DOHH2 (cell line): ENCODE measurements around the gene MTHFD1.

Experiments used
- H3F3A ChIP-seq: fragments of 200-600 bp; sonication (generic), shearing (Covaris generic); 2 replicates; pipeline ENCODE4 v1.6.0; 2016; ENCODE audit warnings: antibody characterized with exemption, mild to moderate bottlenecking; ENCODE audit not compliant: control insufficient read depth, insufficient read depth
- H3K27ac ChIP-seq: fragments of 200-600 bp; sonication (generic); 2 replicates; pipeline ENCODE4 v1.5.1; 2014; ENCODE audit warnings: low read depth, mild to moderate bottlenecking, low read length, moderate library complexity
- H3K27me3 ChIP-seq: fragments of 200-600 bp; sonication (generic); 2 replicates; pipeline ENCODE4 v1.6.1; 2014; ENCODE audit warnings: mild to moderate bottlenecking, low read length, mixed read lengths; ENCODE audit not compliant: control insufficient read depth
- H3K36me3 ChIP-seq: fragments of 200-600 bp; sonication (generic); 2 replicates; pipeline ENCODE4 v1.6.1; 2014; ENCODE audit warnings: mild to moderate bottlenecking, low read length, moderate library complexity, mixed read lengths; ENCODE audit not compliant: control insufficient read depth
- H3K4me1 ChIP-seq: fragments of 200-600 bp; sonication (generic); 2 replicates; pipeline ENCODE4 v1.6.1; 2014; ENCODE audit warnings: mild to moderate bottlenecking, low read length, mixed read lengths; ENCODE audit not compliant: control insufficient read depth
- H3K4me2 ChIP-seq: fragments of 200-600 bp; sonication (generic); 2 replicates; pipeline ENCODE4 v1.6.0; 2014; ENCODE audit warnings: mild to moderate bottlenecking, low read length, moderate library complexity
- H3K4me3 ChIP-seq: fragments of 200-600 bp; sonication (generic); 2 replicates; pipeline ENCODE4 v1.5.1; 2014; ENCODE audit warnings: mild to moderate bottlenecking, low read length, mixed read lengths
- H3K79me2 ChIP-seq: fragments of 200-600 bp; sonication (generic); 2 replicates; pipeline ENCODE4 v1.6.1; 2014; ENCODE audit warnings: mild to moderate bottlenecking, low read length, mixed read lengths; ENCODE audit not compliant: control insufficient read depth
- H3K9me2 ChIP-seq: fragments of 200-600 bp; sonication (generic); replicated peaks from 2 replicates; pipeline ENCODE4 v1.6.1; 2014; ENCODE audit warnings: mild to moderate bottlenecking, low read length, mixed read lengths; ENCODE audit not compliant: control insufficient read depth
- H3K9me3 ChIP-seq: fragments of 200-600 bp; sonication (generic); 2 replicates; pipeline ENCODE4 v1.6.1; 2014; ENCODE audit warnings: antibody characterized with exemption, low read length, mixed read lengths; ENCODE audit not compliant: control insufficient read depth, insufficient read depth
- H4K20me1 ChIP-seq: fragments of 200-600 bp; sonication (generic); 2 replicates; pipeline ENCODE4 v1.6.0; 2014; ENCODE audit warnings: low read depth, mild to moderate bottlenecking, antibody characterized with exemption, low read length, moderate library complexity; ENCODE audit not compliant: control insufficient read depth, insufficient read depth
- EZH2phosphoT487 ChIP-seq: fragments of 200-600 bp; sonication (generic); IDR thresholded peaks from 2 replicates; pipeline ENCODE4 v1.6.1; 2017; ENCODE audit warnings: borderline replicate concordance, mild to moderate bottlenecking, antibody characterized with exemption, low read length, moderate library complexity, mixed read lengths
- TF ChIP-seq, protein P1 (sequence below): fragments of 200-600 bp; sonication (generic); IDR thresholded peaks from one replicate; pipeline ENCODE4 v1.5.1; 2014; ENCODE audit warnings: antibody characterized with exemption, mild to moderate bottlenecking, low read depth, low read length; ENCODE audit not compliant: poor library complexity, severe bottlenecking

MTHFD1 gene

DNA sequence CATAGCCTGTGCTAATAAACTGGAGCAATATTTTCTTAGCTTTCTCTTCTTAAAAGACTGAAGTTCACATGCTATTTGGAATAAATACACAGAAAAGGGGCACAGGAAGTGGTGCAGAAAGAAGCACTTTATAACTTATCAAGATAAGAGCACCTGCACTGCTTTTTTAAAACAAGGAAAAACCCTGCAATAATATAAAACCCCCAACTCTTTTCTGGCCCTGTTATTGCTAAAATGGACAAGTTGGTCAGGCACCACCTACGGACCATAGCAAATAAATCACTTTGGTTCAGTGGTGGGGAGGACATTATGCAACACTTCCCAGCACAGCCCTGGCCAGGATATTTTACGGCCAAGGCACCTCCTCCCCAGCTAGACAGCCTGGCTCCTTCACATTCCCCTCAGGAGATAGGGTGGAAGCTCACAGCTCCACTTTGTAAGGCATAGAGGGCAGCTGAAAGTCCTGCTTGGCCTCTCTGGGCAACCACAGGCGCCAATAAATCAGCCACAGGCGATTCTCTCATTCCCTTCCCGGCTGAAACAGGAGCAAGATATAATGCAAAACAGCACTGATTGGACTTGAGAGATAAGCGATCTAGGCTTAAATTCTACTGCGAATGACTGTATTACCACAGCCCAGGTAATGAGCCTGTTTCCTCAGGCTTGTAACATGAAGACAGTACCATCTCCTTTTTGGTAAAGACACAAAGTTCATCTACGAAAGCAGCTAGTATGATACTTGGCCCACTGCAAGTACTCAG lies 113.4 kb downstream of the MTHFD1 start:
- no peaks in the 10 kb centered on the region for H3K9me3 ChIP-seq
- peaks cover 86% of the 10 kb centered on the region for H3K79me2 ChIP-seq
- peaks cover 82% of the 10 kb centered on the region for H3K36me3 ChIP-seq
- no peaks in the 10 kb centered on the region; the same call in 1 of the 2 replicates for H3K27me3 ChIP-seq
- H3K4me2 ChIP-seq, result peak overlapping the region; percentile 90
- H3F3A ChIP-seq, result peaks cover 11% of the 10 kb centered on the region
- H3K27ac ChIP-seq, result peak overlapping the region; percentile 95
- H4K20me1 ChIP-seq, result peaks cover 6% of the 10 kb centered on the region
- H3K9me2 ChIP-seq, result no peaks in the 10 kb centered on the region
- TF ChIP-seq, protein P1, sequence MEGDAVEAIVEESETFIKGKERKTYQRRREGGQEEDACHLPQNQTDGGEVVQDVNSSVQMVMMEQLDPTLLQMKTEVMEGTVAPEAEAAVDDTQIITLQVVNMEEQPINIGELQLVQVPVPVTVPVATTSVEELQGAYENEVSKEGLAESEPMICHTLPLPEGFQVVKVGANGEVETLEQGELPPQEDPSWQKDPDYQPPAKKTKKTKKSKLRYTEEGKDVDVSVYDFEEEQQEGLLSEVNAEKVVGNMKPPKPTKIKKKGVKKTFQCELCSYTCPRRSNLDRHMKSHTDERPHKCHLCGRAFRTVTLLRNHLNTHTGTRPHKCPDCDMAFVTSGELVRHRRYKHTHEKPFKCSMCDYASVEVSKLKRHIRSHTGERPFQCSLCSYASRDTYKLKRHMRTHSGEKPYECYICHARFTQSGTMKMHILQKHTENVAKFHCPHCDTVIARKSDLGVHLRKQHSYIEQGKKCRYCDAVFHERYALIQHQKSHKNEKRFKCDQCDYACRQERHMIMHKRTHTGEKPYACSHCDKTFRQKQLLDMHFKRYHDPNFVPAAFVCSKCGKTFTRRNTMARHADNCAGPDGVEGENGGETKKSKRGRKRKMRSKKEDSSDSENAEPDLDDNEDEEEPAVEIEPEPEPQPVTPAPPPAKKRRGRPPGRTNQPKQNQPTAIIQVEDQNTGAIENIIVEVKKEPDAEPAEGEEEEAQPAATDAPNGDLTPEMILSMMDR, result no peak
- TF ChIP-seq EZH2phosphoT487, result no peak
- H3K4me3 ChIP-seq, result peak overlapping the region; percentile 87
- H3K4me1 ChIP-seq, result peaks cover 41% of the 10 kb centered on the region

DNA sequence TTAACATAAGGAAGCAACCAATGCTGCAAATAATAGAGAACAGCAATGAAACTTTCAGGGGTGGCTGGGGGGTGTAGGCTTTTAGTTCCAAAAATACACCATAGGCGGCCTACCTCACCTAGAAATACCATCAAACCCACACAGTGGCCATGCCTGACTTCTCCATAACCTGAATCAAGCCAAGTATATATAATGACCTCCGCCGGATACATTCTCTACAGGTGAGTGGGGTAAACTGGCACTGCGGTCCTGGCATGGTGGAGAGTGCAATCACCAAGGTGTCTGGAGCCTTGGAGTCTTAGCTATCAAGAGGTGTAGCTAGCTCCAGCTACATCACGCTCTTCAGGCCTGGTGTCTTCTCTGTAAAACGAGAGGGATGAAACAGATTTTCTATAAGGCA lies 114.3 kb downstream of the MTHFD1 start:
- H3K79me2 ChIP-seq, result peaks cover 86% of the 10 kb centered on the region
- peak overlapping the region; percentile 95 for H3K27ac ChIP-seq
- peaks cover 9% of the 10 kb centered on the region for H3F3A ChIP-seq
- TF ChIP-seq EZH2phosphoT487, result no peak
- TF ChIP-seq, protein P1, result no peak
- peak overlapping the region; percentile 87 for H3K4me3 ChIP-seq
- H3K4me1 ChIP-seq, result peaks cover 47% of the 10 kb centered on the region
- no peaks in the 10 kb centered on the region for H3K9me3 ChIP-seq
- H4K20me1 ChIP-seq, result peaks cover 10% of the 10 kb centered on the region; the same call in 1 of the 2 replicates
- H3K27me3 ChIP-seq, result no peaks in the 10 kb centered on the region; the same call in 1 of the 2 replicates
- H3K36me3 ChIP-seq, result peaks cover 80% of the 10 kb centered on the region
- H3K4me2 ChIP-seq, result peak overlapping the region; percentile 90
- H3K9me2 ChIP-seq, result no peaks in the 10 kb centered on the region

DNA sequence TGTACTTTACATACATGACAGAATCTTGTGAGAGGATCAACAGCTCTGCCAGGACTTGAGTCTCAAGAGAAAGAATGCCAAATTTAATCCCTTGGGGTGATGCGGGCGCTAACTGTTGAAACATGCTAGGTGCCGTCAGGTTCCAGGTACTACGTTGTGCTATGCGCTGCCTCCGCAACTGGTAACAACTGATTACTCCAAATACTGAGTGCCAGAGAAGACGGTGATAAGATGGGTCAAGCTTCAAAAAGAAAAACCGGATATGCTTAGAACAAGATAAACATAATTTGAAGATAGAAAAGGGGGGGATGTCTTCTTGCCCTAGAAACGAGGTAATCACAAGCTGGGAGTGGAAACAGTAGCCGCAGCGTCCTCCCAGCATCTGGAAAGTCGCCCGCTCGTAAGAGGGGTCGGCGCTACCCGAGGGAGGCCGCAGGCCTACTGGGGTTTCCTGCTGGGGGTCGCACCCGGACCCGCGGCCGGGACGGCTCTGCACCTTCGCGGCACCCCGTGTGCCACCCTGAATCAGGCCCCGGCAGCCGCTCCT lies 114.8 kb downstream of the MTHFD1 start:
- Histone ChIP-seq H3K9me3 (no peaks in the 10 kb centered on the region), H3K4me2 (peak overlapping the region; percentile 90), H3F3A (peaks cover 9% of the 10 kb centered on the region), H3K4me1 (peaks cover 48% of the 10 kb centered on the region), H4K20me1 (peaks cover 11% of the 10 kb centered on the region; the same call in 1 of the 2 replicates), H3K27ac (peak overlapping the region; percentile 95), H3K4me3 (peak overlapping the region; percentile 87), H3K79me2 (peaks cover 86% of the 10 kb centered on the region), H3K36me3 (peaks cover 80% of the 10 kb centered on the region), H3K9me2 (no peaks in the 10 kb centered on the region), H3K27me3 (no peaks in the 10 kb centered on the region; the same call in 1 of the 2 replicates)
- no peak for TF ChIP-seq EZH2phosphoT487
- TF ChIP-seq, protein P1, result no peak
